ENCODE data around the gene COL17A1. TPM values are rescaled to one million over a fixed set of nuclear protein-coding genes. Genes with fewer than 3 reads are reported as not detected.

The COL17A1 gene
- polyA plus RNA-seq, result 10 to 100 TPM; 80.9 to 87.2 TPM

- Histone ChIP-seq H3K4me3 (ENCODE audit: low read depth in 1 of 2, low read length in 2 of 2) (peak within 1 kb of the TSS in 1 of 2 donors; percentile 33), H3K9me3 (ENCODE audit: control insufficient read depth in 2 of 2, insufficient read depth in 1 of 2, low read depth in 1 of 2, low read length in 1 of 2) (no peaks in the 10 kb centered on the region), H3K27ac (ENCODE audit: low read depth in 2 of 2, low read length in 1 of 2) (peak within 1 kb of the TSS; percentile 59 to 72), H3K4me1 (ENCODE audit: control insufficient read depth in 2 of 2, insufficient read depth in 2 of 2, low read length in 1 of 2) (no peaks in the 10 kb centered on the region), H3K36me3 (ENCODE audit: control insufficient read depth in 2 of 2, insufficient read depth in 2 of 2, low read length in 1 of 2) (no peaks in the 10 kb centered on the region), H3K27me3 (ENCODE audit: control insufficient read depth in 1 of 2, insufficient read depth in 2 of 2, low read length in 2 of 2) (no peaks in the 10 kb centered on the region)
- WGBS, 2 donors, result 45 to 52% methylated on average over 3 of the region's 3 CpGs
These were observed at the start of gene COL17A1 for GRCh38 chr10:104085801-104086400. COL17A1 (minus strand) TSS chr10:104085880; CDS start chr10:104080673, 5,207 bp downstream.

GRCh38 chr10:104130041-104130440, 44.4 kb upstream of the COL17A1 start:
- no peaks in the 10 kb centered on the region for H3K27me3 ChIP-seq (ENCODE audit: control insufficient read depth in 1 of 2, insufficient read depth in 2 of 2, low read length in 2 of 2)
- H3K4me1 ChIP-seq (ENCODE audit: control insufficient read depth in 2 of 2, insufficient read depth in 2 of 2, low read length in 1 of 2), result no peaks in the 10 kb centered on the region
- whole genome bisulfite sequencing, 2 donors, result 57 to 58% methylated on average over 3 of the region's 3 CpGs
- no peak overlapping the region for H3K27ac ChIP-seq (ENCODE audit: low read depth in 2 of 2, low read length in 1 of 2)
- H3K9me3 ChIP-seq (ENCODE audit: control insufficient read depth in 2 of 2, insufficient read depth in 1 of 2, low read depth in 1 of 2, low read length in 1 of 2), result no peaks in the 10 kb centered on the region
- H3K4me3 ChIP-seq (ENCODE audit: low read depth in 1 of 2, low read length in 2 of 2), result no peak overlapping the region
- H3K36me3 ChIP-seq (ENCODE audit: control insufficient read depth in 2 of 2, insufficient read depth in 2 of 2, low read length in 1 of 2), result no peaks in the 10 kb centered on the region

GRCh38 chr10:104128214-104128613, 42.5 kb upstream of the COL17A1 start:
- 58 to 72% methylated on average over 2 of the region's 2 CpGs for WGBS, 2 donors
- Histone ChIP-seq H3K9me3 (ENCODE audit: control insufficient read depth in 2 of 2, insufficient read depth in 1 of 2, low read depth in 1 of 2, low read length in 1 of 2) (no peaks in the 10 kb centered on the region), H3K4me3 (ENCODE audit: low read depth in 1 of 2, low read length in 2 of 2) (no peak overlapping the region), H3K4me1 (ENCODE audit: control insufficient read depth in 2 of 2, insufficient read depth in 2 of 2, low read length in 1 of 2) (no peaks in the 10 kb centered on the region), H3K36me3 (ENCODE audit: control insufficient read depth in 2 of 2, insufficient read depth in 2 of 2, low read length in 1 of 2) (no peaks in the 10 kb centered on the region), H3K27me3 (ENCODE audit: control insufficient read depth in 1 of 2, insufficient read depth in 2 of 2, low read length in 2 of 2) (no peaks in the 10 kb centered on the region), H3K27ac (ENCODE audit: low read depth in 2 of 2, low read length in 1 of 2) (no peak overlapping the region)

GRCh38 chr10:104127411-104127810, 41.7 kb upstream of the COL17A1 start:
- Histone ChIP-seq H3K27me3 (ENCODE audit: control insufficient read depth in 1 of 2, insufficient read depth in 2 of 2, low read length in 2 of 2) (no peaks in the 10 kb centered on the region), H3K4me1 (ENCODE audit: control insufficient read depth in 2 of 2, insufficient read depth in 2 of 2, low read length in 1 of 2) (no peaks in the 10 kb centered on the region), H3K36me3 (ENCODE audit: control insufficient read depth in 2 of 2, insufficient read depth in 2 of 2, low read length in 1 of 2) (no peaks in the 10 kb centered on the region), H3K4me3 (ENCODE audit: low read depth in 1 of 2, low read length in 2 of 2) (no peak overlapping the region), H3K9me3 (ENCODE audit: control insufficient read depth in 2 of 2, insufficient read depth in 1 of 2, low read depth in 1 of 2, low read length in 1 of 2) (no peaks in the 10 kb centered on the region), H3K27ac (ENCODE audit: low read depth in 2 of 2, low read length in 1 of 2) (no peak overlapping the region)
- WGBS, 2 donors, result 69 to 80% methylated on average over 2 of the region's 2 CpGs

DNA sequence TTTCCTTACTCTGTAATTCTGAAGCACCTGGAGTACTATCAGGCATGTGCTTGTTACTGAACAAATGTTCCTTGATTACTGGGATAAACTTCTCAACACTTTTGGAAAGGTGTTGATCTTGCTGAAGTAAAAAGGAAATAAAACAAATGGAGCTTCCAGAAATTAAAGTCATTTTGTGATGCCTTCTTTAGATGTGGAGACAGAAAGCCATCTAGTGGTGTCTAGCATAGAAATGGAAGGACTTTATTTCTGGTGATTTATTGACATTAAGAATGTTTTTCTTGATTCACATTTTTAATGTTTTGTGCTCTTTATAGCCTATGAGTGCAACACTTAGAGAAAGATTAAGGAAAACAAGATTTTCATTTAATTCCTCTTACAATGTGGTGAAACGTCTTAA, 37.7 kb upstream of the COL17A1 start:
- Histone ChIP-seq H3K4me1 (ENCODE audit: control insufficient read depth in 2 of 2, insufficient read depth in 2 of 2, low read length in 1 of 2) (no peaks in the 10 kb centered on the region), H3K36me3 (ENCODE audit: control insufficient read depth in 2 of 2, insufficient read depth in 2 of 2, low read length in 1 of 2) (no peaks in the 10 kb centered on the region), H3K9me3 (ENCODE audit: control insufficient read depth in 2 of 2, insufficient read depth in 1 of 2, low read depth in 1 of 2, low read length in 1 of 2) (no peaks in the 10 kb centered on the region), H3K4me3 (ENCODE audit: low read depth in 1 of 2, low read length in 2 of 2) (no peak overlapping the region), H3K27me3 (ENCODE audit: control insufficient read depth in 1 of 2, insufficient read depth in 2 of 2, low read length in 2 of 2) (no peaks in the 10 kb centered on the region), H3K27ac (ENCODE audit: low read depth in 2 of 2, low read length in 1 of 2) (no peak overlapping the region)
- 56 to 61% methylated on average over 1 of the region's 1 CpG for WGBS, 2 donors

- 16 to 17% methylated on average over 23 of the region's 23 CpGs for WGBS, 2 donors
- no peaks in the 10 kb centered on the region for H3K9me3 ChIP-seq (ENCODE audit: control insufficient read depth in 2 of 2, insufficient read depth in 1 of 2, low read depth in 1 of 2, low read length in 1 of 2)
- peak overlapping the region; percentile 86 to 100 for H3K27ac ChIP-seq (ENCODE audit: low read depth in 2 of 2, low read length in 1 of 2)
- H3K27me3 ChIP-seq (ENCODE audit: control insufficient read depth in 1 of 2, insufficient read depth in 2 of 2, low read length in 2 of 2), result no peaks in the 10 kb centered on the region
- H3K4me1 ChIP-seq (ENCODE audit: control insufficient read depth in 2 of 2, insufficient read depth in 2 of 2, low read length in 1 of 2), result no peaks in the 10 kb centered on the region
- no peaks in the 10 kb centered on the region for H3K36me3 ChIP-seq (ENCODE audit: control insufficient read depth in 2 of 2, insufficient read depth in 2 of 2, low read length in 1 of 2)
- H3K4me3 ChIP-seq (ENCODE audit: low read depth in 1 of 2, low read length in 2 of 2), result peak overlapping the region; percentile 78 to 94
These were observed 36.8 kb upstream of the COL17A1 start for GRCh38 chr10:104122225-104123107.

DNA sequence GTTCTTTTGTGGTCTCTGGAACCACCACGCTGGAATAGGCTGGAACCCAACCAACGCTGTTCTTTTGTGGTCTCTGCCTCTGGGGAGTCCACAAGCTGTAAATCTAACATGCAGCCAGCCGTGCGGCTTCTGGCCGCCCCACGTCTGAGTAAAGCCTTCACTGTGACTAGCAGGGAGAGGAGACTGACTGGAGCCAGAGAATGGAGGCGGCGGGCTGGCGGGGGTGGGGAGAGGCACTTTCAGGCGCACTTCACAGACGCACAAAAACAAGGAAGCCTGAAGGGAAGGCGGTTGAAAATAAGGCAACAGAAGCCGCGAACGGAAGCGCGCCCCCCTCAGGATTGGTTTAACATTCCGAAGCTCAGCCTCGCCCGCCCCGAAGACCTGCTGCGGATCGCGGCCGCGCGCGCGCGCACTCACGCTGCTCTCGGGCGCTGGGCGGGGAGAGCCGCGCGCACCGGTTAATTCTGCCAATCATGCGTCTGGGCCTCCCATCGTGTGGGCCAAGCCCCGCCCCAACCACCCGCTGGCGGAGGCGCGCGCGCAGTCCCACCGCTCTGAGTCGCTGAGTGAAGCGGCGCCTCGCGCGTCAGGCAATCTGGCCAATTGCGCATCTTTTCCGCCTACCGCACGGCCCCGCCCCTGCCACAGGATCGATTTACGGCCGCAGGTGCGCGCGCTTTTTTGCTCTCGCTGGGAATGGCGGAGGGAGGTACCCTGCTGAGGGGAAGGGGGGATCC, 36.0 kb upstream of the COL17A1 start, which contains the start of gene SFR1:
Gene SFR1 (plus strand): TSS at position 687 of the 740 bp plus-strand sequence. CDS start 13 bp downstream, at position 700.
- Histone ChIP-seq H3K27ac (ENCODE audit: low read depth in 2 of 2, low read length in 1 of 2) (peak within 1 kb of the TSS; percentile 99 to 100), H3K36me3 (ENCODE audit: control insufficient read depth in 2 of 2, insufficient read depth in 2 of 2, low read length in 1 of 2) (peaks cover 0 to 2% of the 10 kb centered on the region in 2 donors), H3K4me3 (ENCODE audit: low read depth in 1 of 2, low read length in 2 of 2) (peak within 1 kb of the TSS; percentile 78 to 94), H3K4me1 (ENCODE audit: control insufficient read depth in 2 of 2, insufficient read depth in 2 of 2, low read length in 1 of 2) (no peaks in the 10 kb centered on the region), H3K27me3 (ENCODE audit: control insufficient read depth in 1 of 2, insufficient read depth in 2 of 2, low read length in 2 of 2) (no peaks in the 10 kb centered on the region), H3K9me3 (ENCODE audit: control insufficient read depth in 2 of 2, insufficient read depth in 1 of 2, low read depth in 1 of 2, low read length in 1 of 2) (no peaks in the 10 kb centered on the region)
- WGBS, 2 donors, result 0 to 1% methylated on average over 53 to 67 of the region's 67 CpGs

GRCh38 chr10:104120903-104121484, 35.3 kb upstream of the COL17A1 start:
- no peaks in the 10 kb centered on the region for H3K4me1 ChIP-seq (ENCODE audit: control insufficient read depth in 2 of 2, insufficient read depth in 2 of 2, low read length in 1 of 2)
- H3K9me3 ChIP-seq (ENCODE audit: control insufficient read depth in 2 of 2, insufficient read depth in 1 of 2, low read depth in 1 of 2, low read length in 1 of 2), result no peaks in the 10 kb centered on the region
- WGBS, 2 donors, result 0% methylated on average over 28 of the region's 28 CpGs
- H3K27me3 ChIP-seq (ENCODE audit: control insufficient read depth in 1 of 2, insufficient read depth in 2 of 2, low read length in 2 of 2), result no peaks in the 10 kb centered on the region
- peaks cover 0 to 2% of the 10 kb centered on the region in 2 donors for H3K36me3 ChIP-seq (ENCODE audit: control insufficient read depth in 2 of 2, insufficient read depth in 2 of 2, low read length in 1 of 2)
- peak overlapping the region; percentile 60 to 77 for H3K4me3 ChIP-seq (ENCODE audit: low read depth in 1 of 2, low read length in 2 of 2)
- H3K27ac ChIP-seq (ENCODE audit: low read depth in 2 of 2, low read length in 1 of 2), result peak overlapping the region; percentile 99 to 100

GRCh38 chr10:104120512-104120902, 34.8 kb upstream of the COL17A1 start:
- Histone ChIP-seq H3K36me3 (ENCODE audit: control insufficient read depth in 2 of 2, insufficient read depth in 2 of 2, low read length in 1 of 2) (peaks cover 0 to 2% of the 10 kb centered on the region in 2 donors), H3K4me1 (ENCODE audit: control insufficient read depth in 2 of 2, insufficient read depth in 2 of 2, low read length in 1 of 2) (no peaks in the 10 kb centered on the region), H3K27ac (ENCODE audit: low read depth in 2 of 2, low read length in 1 of 2) (peak overlapping the region; percentile 31 to 99), H3K9me3 (ENCODE audit: control insufficient read depth in 2 of 2, insufficient read depth in 1 of 2, low read depth in 1 of 2, low read length in 1 of 2) (no peaks in the 10 kb centered on the region), H3K4me3 (ENCODE audit: low read depth in 1 of 2, low read length in 2 of 2) (no peak overlapping the region), H3K27me3 (ENCODE audit: control insufficient read depth in 1 of 2, insufficient read depth in 2 of 2, low read length in 2 of 2) (no peaks in the 10 kb centered on the region)
- 22% methylated on average over 2 of the region's 2 CpGs for whole genome bisulfite sequencing, 2 donors

Data from esophagus (tissue), 2 donors.